ENCODE results near the gene ZNF618. TPM values are rescaled to one million over a fixed set of nuclear protein-coding genes. Genes with fewer than 3 reads are reported as not detected.

The ZNF618 gene
- total RNA-seq, 4 donors from 2014 or later, result 2.1 to 6.2 (median 4.1) TPM

DNA sequence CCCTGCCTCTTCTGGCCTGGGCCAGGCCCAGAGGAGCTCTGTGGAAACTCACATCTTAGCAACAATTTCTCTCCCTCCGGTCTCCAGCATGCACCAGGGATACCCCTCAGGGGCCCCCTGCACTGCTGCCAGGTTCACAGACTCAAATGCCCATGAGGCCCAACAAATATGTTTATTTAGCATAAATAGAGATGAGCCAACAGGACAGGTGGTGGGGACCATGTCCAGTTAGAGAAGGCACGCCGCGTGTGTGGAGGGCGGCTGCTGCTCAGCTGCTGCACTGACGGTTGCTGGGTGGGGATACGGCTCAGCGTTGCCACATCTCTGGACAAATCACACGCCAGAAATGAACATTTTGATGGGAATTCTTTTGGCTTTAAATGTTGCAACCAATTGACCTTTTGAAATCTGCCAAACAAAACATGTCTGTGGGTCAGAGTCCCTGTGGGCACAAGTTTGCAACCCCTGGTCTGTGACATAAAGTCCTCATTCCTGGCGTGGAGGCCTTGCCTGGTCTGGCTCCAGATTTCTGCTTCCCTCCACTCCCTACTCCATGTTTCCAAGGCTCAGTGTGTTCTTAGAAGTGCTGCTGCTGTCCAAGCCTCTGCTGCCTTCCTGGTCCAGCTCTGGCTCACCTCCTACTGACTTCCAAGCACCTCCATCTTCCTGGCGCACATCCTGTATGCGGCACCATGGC lies 113.1 kb downstream of the ZNF618 start:
- 64 to 85% methylated on average over 3 to 7 of the region's 12 CpGs for WGBS, 2 donors (ENCODE audit: low coverage in 1 of 2)
- peak; percentile 72 for TF ChIP-seq POLR2AphosphoS5 (IDR thresholded peaks at IDR 0.05)
- TF ChIP-seq POLR2A (IDR thresholded peaks at IDR 0.05), result no peak
- TF ChIP-seq, protein P1, sequence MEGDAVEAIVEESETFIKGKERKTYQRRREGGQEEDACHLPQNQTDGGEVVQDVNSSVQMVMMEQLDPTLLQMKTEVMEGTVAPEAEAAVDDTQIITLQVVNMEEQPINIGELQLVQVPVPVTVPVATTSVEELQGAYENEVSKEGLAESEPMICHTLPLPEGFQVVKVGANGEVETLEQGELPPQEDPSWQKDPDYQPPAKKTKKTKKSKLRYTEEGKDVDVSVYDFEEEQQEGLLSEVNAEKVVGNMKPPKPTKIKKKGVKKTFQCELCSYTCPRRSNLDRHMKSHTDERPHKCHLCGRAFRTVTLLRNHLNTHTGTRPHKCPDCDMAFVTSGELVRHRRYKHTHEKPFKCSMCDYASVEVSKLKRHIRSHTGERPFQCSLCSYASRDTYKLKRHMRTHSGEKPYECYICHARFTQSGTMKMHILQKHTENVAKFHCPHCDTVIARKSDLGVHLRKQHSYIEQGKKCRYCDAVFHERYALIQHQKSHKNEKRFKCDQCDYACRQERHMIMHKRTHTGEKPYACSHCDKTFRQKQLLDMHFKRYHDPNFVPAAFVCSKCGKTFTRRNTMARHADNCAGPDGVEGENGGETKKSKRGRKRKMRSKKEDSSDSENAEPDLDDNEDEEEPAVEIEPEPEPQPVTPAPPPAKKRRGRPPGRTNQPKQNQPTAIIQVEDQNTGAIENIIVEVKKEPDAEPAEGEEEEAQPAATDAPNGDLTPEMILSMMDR (IDR thresholded peaks at IDR 0.05), result no peak
- TF ChIP-seq EP300 (IDR thresholded peaks at IDR 0.05), result no peak
- no peak overlapping the region for H3K4me3 ChIP-seq
- H3K27ac ChIP-seq, result peak overlapping the region in 3 of 4 donors; percentile 47 to 50 (median 48)
- peaks cover 0 to 16% of the 10 kb centered on the region in 2 donors for H3K36me3 ChIP-seq
- peak; percentile 89 for ATAC-seq
- no peaks in the 10 kb centered on the region for H3K9me3 ChIP-seq
- H3K27me3 ChIP-seq, result no peaks in the 10 kb centered on the region
- H3K4me1 ChIP-seq, result peaks cover 0 to 47% (median 18%) of the 10 kb centered on the region in 3 donors

DNA sequence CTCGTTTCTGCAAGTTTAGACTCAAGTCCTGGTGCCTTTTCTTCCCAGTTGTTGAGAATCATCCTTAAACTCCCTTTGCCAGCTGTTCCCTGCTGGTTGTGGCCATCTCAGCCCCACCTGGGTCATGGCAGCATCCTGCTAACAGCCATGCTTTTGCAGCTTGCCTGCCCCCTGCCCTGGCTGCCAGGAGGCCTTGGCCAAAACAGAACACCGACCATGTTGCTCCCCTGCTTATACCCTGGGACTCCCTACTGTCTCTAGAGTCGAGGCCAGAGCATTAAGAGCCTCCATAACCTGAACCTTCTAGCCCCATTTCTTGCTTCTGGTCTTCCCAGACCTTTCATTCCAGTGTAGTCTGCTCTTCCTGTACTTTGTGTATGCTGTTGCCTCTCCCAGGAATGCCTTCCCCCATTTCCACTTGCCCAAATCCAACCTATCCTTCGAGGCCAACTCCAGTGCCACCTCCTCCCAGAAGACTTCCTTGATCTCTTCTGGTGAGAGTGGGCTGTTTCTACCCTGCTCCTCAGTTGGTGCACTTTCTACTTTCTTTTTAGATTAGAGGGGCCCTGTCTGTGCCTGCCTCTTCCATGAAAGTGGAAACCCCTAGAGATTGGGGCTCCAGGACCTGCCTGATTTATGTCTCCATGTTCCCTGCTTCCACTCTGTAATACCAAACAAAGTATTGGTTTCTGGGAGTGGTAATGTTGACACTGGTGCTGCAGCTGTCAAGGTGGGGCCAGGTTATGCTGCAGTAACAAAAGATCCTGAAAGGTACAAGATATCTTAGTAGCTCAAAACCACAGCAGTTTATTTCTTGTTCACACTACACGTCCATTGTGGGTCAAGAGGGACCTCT lies 113.8 kb downstream of the ZNF618 start:
- TF ChIP-seq POLR2A (IDR thresholded peaks at IDR 0.05) (no peak), POLR2AphosphoS5 (IDR thresholded peaks at IDR 0.05) (no peak), EP300 (IDR thresholded peaks at IDR 0.05) (no peak)
- TF ChIP-seq, protein P1 (IDR thresholded peaks at IDR 0.05), result no peak
- H3K27ac ChIP-seq, result no peak overlapping the region

DNA sequence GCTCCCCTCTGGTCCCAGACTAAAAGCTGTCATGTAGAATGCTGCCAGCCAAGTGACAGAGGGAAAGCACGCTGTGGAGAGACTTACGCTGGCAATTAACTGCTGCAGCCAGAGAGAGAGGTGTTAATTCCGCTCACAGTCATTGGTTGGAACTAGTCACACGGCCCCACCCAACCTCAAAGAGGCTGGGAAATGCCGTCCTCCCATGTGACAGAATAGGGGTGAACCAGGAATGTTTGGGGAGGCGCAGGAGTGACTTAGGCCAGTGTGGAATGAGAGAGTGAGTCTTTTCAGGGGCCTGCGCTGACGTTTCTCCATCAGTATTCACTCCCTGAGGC lies 114.4 kb downstream of the ZNF618 start:
- peaks cover 0 to 52% (median 20%) of the 10 kb centered on the region in 3 donors for H3K4me1 ChIP-seq
- TF ChIP-seq EP300 (IDR thresholded peaks at IDR 0.05), result no peak
- TF ChIP-seq, protein P1 (IDR thresholded peaks at IDR 0.05), result no peak
- TF ChIP-seq POLR2AphosphoS5 (IDR thresholded peaks at IDR 0.05), result no peak
- TF ChIP-seq POLR2A (IDR thresholded peaks at IDR 0.05), result no peak
- 83% methylated on average over 8 of the region's 8 CpGs; no CpG with 5 or more reads in 1 of the 2 donors for WGBS, 2 donors (ENCODE audit: low coverage in 1 of 2)
- H3K36me3 ChIP-seq, result peaks cover 0 to 16% of the 10 kb centered on the region in 2 donors
- no peaks in the 10 kb centered on the region for H3K27me3 ChIP-seq
- no peaks in the 10 kb centered on the region for H3K9me3 ChIP-seq
- ATAC-seq, result no peak
- no peak overlapping the region for H3K27ac ChIP-seq
- H3K4me3 ChIP-seq, result no peak overlapping the region

More for the DNA sequence above, 113.8 kb downstream of the ZNF618 start:
- WGBS, 2 donors (ENCODE audit: low coverage in 1 of 2), result 89 to 94% methylated on average over 3 to 4 of the region's 5 CpGs
- no peak for ATAC-seq
- Histone ChIP-seq H3K4me1 (peaks cover 0 to 52% (median 20%) of the 10 kb centered on the region in 3 donors), H3K4me3 (no peak overlapping the region), H3K27me3 (no peaks in the 10 kb centered on the region), H3K9me3 (no peaks in the 10 kb centered on the region), H3K36me3 (peaks cover 0 to 16% of the 10 kb centered on the region in 2 donors)

- no peak for ATAC-seq
- Histone ChIP-seq H3K4me1 (peaks cover 0 to 52% (median 20%) of the 10 kb centered on the region in 3 donors), H3K27me3 (no peaks in the 10 kb centered on the region), H3K4me3 (no peak overlapping the region), H3K36me3 (peaks cover 0 to 16% of the 10 kb centered on the region in 2 donors), H3K9me3 (no peaks in the 10 kb centered on the region), H3K27ac (no peak overlapping the region)
- no CpG with 5 or more reads among the region's 5 CpGs for WGBS, 2 donors (ENCODE audit: low coverage in 1 of 2)
- TF ChIP-seq, protein P1 (IDR thresholded peaks at IDR 0.05), result no peak
- TF ChIP-seq POLR2AphosphoS5 (IDR thresholded peaks at IDR 0.05), result no peak
- no peak for TF ChIP-seq EP300 (IDR thresholded peaks at IDR 0.05)
- TF ChIP-seq POLR2A (IDR thresholded peaks at IDR 0.05), result no peak
These were observed 114.9 kb downstream of the ZNF618 start for GRCh38 chr9:113990975-113991471.
